Spleen (tissue), 11 donors: ENCODE measurements around the gene PDE8B. TPM values are rescaled to one million over a fixed set of nuclear protein-coding genes. Genes with fewer than 3 reads are reported as not detected.
A peak's percentile ranks its signal among the peaks of the same experiment; 100 is the strongest.

Experiments used
- DNase-seq: peaks from one replicate; pipeline ENCODE4 v3.0.0-alpha.2; 2020
- H3K27ac ChIP-seq, 8 donors: fragments of 200-600 bp; sonication (generic) in 7 of 8; 1 replicate in 4 of 8; 2 replicates in 4 of 8; pipeline versions ENCODE4 v1.5.0 to v1.8.0; 2016 to 2021; ENCODE audit warnings: inconsistent platforms in 4 of 8, mild to moderate bottlenecking in 4 of 8, moderate library complexity in 1 of 8
- H3K27me3 ChIP-seq, 7 donors: fragments of 200-600 bp; sonication (generic) in 6 of 7; replicated peaks in 1 of 7; 1 replicate in 4 of 7; 2 replicates in 3 of 7; pipeline versions ENCODE4 v1.5.0 to v1.8.0; 2016 to 2021; ENCODE audit warnings: inconsistent platforms in 3 of 7, mild to moderate bottlenecking in 1 of 7
- H3K36me3 ChIP-seq, 6 donors: fragments of 200-600 bp; sonication (generic) in 5 of 6; 1 replicate in 4 of 6; 2 replicates in 2 of 6; pipeline versions ENCODE4 v1.5.0 to v1.8.0; 2016 to 2021; ENCODE audit warnings: inconsistent platforms in 2 of 6
- H3K4me1 ChIP-seq, 6 donors: fragments of 200-600 bp; sonication (generic) in 5 of 6; 1 replicate in 3 of 6; 2 replicates in 3 of 6; pipeline versions ENCODE4 v1.5.0 to v1.8.0; 2016 to 2021; ENCODE audit warnings: inconsistent platforms in 3 of 6
- H3K4me3 ChIP-seq, 8 donors: fragments of 200-600 bp; sonication (generic) in 7 of 8; 1 replicate in 4 of 8; 2 replicates in 4 of 8; pipeline versions ENCODE4 v1.5.0 to v1.8.0; 2016 to 2021; ENCODE audit warnings: inconsistent platforms in 4 of 8, mild to moderate bottlenecking in 4 of 8, moderate library complexity in 2 of 8
- H3K9me3 ChIP-seq, 8 donors: fragments of 200-600 bp; sonication (generic) in 7 of 8; 1 replicate in 4 of 8; 2 replicates in 4 of 8; pipeline versions ENCODE4 v1.5.0 to v1.8.0; 2016 to 2021; ENCODE audit warnings: inconsistent platforms in 4 of 8
- POLR2A ChIP-seq, 3 donors: fragments of 450-650 bp; IDR thresholded peaks; one replicate each; pipeline ENCODE4 v1.5.1; 2017; ENCODE audit warnings: antibody characterized with exemption in 3 of 3, mild to moderate bottlenecking in 1 of 3
- POLR2AphosphoS5 ChIP-seq, 3 donors: sonication (generic); formaldehyde crosslinking; IDR thresholded peaks; one replicate each; pipeline ENCODE4 v1.5.1; 2017; ENCODE audit warnings: antibody characterized with exemption in 3 of 3
- WGBS, 5 donors: extraction: QIAGEN DNeasy Blood & Tissue Kit in 3 of 5; methylation state at CpG; one replicate each; pipeline versions ENCODE4 v1.1.5 to v1.1.7; 2013 to 2018; 5-methylcytosine and 5-hydroxymethylcytosine counted together
- intact Hi-C: fragments of 100-400 bp; cut with DNase I; formaldehyde crosslinking; loops from one replicate; pipeline ENCODE4 v1.15.0; 2023; ENCODE audit warnings: low total_unique reads
- polyA plus RNA-seq, 3 donors: library from polyadenylated mRNA; stranded (reverse); fragments of 200-250 nt; gene quantifications; one replicate each; pipeline ENCODE4 v1.2.1, GENCODE V29; 2013
- total RNA-seq, 7 donors: library from RNA; depleted of rRNA in 3 of 7; stranded (reverse); fragments of >200 nt in 3 of 7; fragmentation: NEBNext Ultra II Directional in 4 of 7; extraction: Animal tissue kit (Norgen Biotek cat#: 25700) in 4 of 7; gene quantifications; one replicate each; pipeline versions ENCODE4 v1.1.0 to v1.2.1, GENCODE V29; 2016 to 2021
- TF ChIP-seq, protein P1 (sequence below), 11 experiments: fragments of 200-600 bp in 7 of 11; fragments of 450-650 bp in 4 of 11; sonication (generic) in 4 of 11; IDR thresholded peaks in 8 of 11; conservative IDR thresholded peaks in 3 of 11; 1 replicate in 7 of 11; 2 replicates in 4 of 11; pipeline versions ENCODE4 v1.4.0 to v1.8.0; 2016 to 2021; ENCODE audit warnings: antibody characterized with exemption in 11 of 11, inconsistent platforms in 4 of 11, mild to moderate bottlenecking in 1 of 11
- donor health status: healthy with polysubstance abuse.
- donor health status: DM: no; HTN: no; CAD: no; lungs with moderate emphysema.
- donor health status: DM: no; HTN: no; CAD: no.
- donor health status: Bipolar disorder and iron deficiency.
- donor health status: healthy.
- donor health status: DM: no; HTN: no; CAD: no.
- donor health status: DM: yes; HTN: yes; CAD: no.

Gene PDE8B
- total and polyA plus RNA-seq, 10 donors = 0.18 to 1.9 (median 0.85) TPM

- H3K27ac ChIP-seq = no peak overlapping the region
- H3K4me1 ChIP-seq = peaks cover 3 to 20% (median 13%) of the 10 kb centered on the region in 6 donors
- H3K9me3 ChIP-seq = no peaks in the 10 kb centered on the region
- TF ChIP-seq POLR2A (IDR thresholded peaks at IDR 0.05) = no peak
- TF ChIP-seq, protein P1, sequence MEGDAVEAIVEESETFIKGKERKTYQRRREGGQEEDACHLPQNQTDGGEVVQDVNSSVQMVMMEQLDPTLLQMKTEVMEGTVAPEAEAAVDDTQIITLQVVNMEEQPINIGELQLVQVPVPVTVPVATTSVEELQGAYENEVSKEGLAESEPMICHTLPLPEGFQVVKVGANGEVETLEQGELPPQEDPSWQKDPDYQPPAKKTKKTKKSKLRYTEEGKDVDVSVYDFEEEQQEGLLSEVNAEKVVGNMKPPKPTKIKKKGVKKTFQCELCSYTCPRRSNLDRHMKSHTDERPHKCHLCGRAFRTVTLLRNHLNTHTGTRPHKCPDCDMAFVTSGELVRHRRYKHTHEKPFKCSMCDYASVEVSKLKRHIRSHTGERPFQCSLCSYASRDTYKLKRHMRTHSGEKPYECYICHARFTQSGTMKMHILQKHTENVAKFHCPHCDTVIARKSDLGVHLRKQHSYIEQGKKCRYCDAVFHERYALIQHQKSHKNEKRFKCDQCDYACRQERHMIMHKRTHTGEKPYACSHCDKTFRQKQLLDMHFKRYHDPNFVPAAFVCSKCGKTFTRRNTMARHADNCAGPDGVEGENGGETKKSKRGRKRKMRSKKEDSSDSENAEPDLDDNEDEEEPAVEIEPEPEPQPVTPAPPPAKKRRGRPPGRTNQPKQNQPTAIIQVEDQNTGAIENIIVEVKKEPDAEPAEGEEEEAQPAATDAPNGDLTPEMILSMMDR (IDR thresholded peaks at IDR 0.05 in 8 of 11, conservative IDR thresholded peaks at IDR 0.05 in 3 of 11) = no peak
- no peak for TF ChIP-seq POLR2AphosphoS5 (IDR thresholded peaks at IDR 0.05)
- intact Hi-C loops = no loop called here
- WGBS, 5 donors = 1 to 3% (median 2%) methylated on average over 26 to 61 of the region's 61 CpGs
- no peak for DNase-seq
- H3K4me3 ChIP-seq = peak overlapping the region; percentile 32 to 77 (median 50)
- H3K36me3 ChIP-seq = no peaks in the 10 kb centered on the region
- H3K27me3 ChIP-seq = peaks cover 4 to 98% (median 45%) of the 10 kb centered on the region in 7 donors
These were observed 647 bp downstream of the PDE8B start for GRCh38 chr5:77210964-77211690.

DNA sequence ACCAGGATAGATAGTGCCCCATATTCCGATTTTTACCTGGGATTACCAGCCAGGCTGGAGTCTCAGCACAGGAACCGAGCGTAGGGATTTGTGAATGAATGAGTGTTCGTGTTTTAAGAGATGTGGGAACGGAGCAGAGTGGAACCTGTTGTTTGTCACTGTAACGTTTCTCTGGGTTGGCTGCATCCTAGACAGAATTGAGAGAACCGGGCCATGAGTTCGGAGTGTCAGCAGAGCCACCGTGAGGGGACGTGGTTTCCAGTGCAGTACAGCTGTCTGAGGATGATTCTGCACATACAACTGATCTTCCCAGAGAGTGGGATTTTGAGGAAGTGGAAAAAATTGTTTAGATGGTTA is 1.2 kb downstream of the PDE8B start:
- H3K4me1 ChIP-seq = peaks cover 3 to 20% (median 13%) of the 10 kb centered on the region in 6 donors
- no peak overlapping the region for H3K27ac ChIP-seq
- DNase-seq = no peak
- peaks cover 4 to 98% (median 45%) of the 10 kb centered on the region in 7 donors for H3K27me3 ChIP-seq
- WGBS, 5 donors = 10 to 22% (median 18%) methylated on average over 10 of the region's 10 CpGs
- H3K4me3 ChIP-seq = peak overlapping the region in 4 of 8 donors; percentile 47 to 77 (median 52)
- intact Hi-C loops = no loop called here
- no peaks in the 10 kb centered on the region for H3K36me3 ChIP-seq
- no peaks in the 10 kb centered on the region for H3K9me3 ChIP-seq
- TF ChIP-seq POLR2AphosphoS5 (IDR thresholded peaks at IDR 0.05) (no peak), POLR2A (IDR thresholded peaks at IDR 0.05) (no peak)
- TF ChIP-seq, protein P1 (IDR thresholded peaks at IDR 0.05 in 8 of 11, conservative IDR thresholded peaks at IDR 0.05 in 3 of 11) = no peak

- Histone ChIP-seq H3K9me3 (no peaks in the 10 kb centered on the region), H3K4me3 (no peak overlapping the region), H3K27ac (no peak overlapping the region), H3K27me3 (peaks cover 4 to 91% (median 45%) of the 10 kb centered on the region in 7 donors), H3K36me3 (no peaks in the 10 kb centered on the region), H3K4me1 (peaks cover 3 to 20% (median 13%) of the 10 kb centered on the region in 6 donors)
- DNase-seq = no peak
- WGBS, 5 donors = 58 to 83% (median 72%) methylated on average over 1 of the region's 1 CpG
- TF ChIP-seq, protein P1 (IDR thresholded peaks at IDR 0.05 in 8 of 11, conservative IDR thresholded peaks at IDR 0.05 in 3 of 11) = no peak
- TF ChIP-seq POLR2A (IDR thresholded peaks at IDR 0.05) (no peak), POLR2AphosphoS5 (IDR thresholded peaks at IDR 0.05) (no peak)
- intact Hi-C loops = no loop called here
These were observed 3.1 kb downstream of the PDE8B start for GRCh38 chr5:77213601-77214000.

GRCh38 chr5:77214151-77214550 is 3.7 kb downstream of the PDE8B start:
- Histone ChIP-seq H3K36me3 (no peaks in the 10 kb centered on the region), H3K27me3 (peaks cover 4 to 86% (median 45%) of the 10 kb centered on the region in 7 donors), H3K4me3 (no peak overlapping the region), H3K27ac (no peak overlapping the region), H3K4me1 (peaks cover 3 to 20% (median 13%) of the 10 kb centered on the region in 6 donors), H3K9me3 (no peaks in the 10 kb centered on the region)
- intact Hi-C loops = no loop called here
- TF ChIP-seq POLR2AphosphoS5 (IDR thresholded peaks at IDR 0.05) (no peak), POLR2A (IDR thresholded peaks at IDR 0.05) (no peak)
- TF ChIP-seq, protein P1 (IDR thresholded peaks at IDR 0.05 in 8 of 11, conservative IDR thresholded peaks at IDR 0.05 in 3 of 11) = no peak
- 78 to 85% (median 81%) methylated on average over 4 of the region's 4 CpGs for WGBS, 5 donors
- no peak for DNase-seq
